ENCODE data around the gene TMEM179B.

TMEM179B gene

DNA sequence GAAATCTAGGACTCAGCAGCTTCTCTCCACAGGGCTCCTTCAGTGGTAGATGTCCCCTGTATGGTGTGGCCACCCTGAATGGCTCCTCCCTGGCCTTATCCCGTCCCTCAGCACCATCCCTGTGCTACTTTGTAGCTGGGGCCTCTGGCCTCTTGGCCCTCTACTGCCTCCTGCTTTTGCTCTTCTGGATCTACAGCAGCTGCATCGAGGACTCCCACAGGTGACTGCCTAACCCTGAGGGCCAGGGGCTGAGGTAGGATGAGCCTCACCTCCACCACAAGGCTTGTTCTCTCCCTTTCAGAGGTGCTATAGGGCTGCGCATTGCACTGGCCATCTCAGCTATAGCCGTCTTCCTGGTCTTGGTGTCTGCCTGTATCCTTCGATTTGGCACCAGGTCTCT is 1.8 kb downstream of the TMEM179B start:
- no peak for DNase-seq (ENCODE audit: low spot score)
- TF ChIP-seq, protein P1, sequence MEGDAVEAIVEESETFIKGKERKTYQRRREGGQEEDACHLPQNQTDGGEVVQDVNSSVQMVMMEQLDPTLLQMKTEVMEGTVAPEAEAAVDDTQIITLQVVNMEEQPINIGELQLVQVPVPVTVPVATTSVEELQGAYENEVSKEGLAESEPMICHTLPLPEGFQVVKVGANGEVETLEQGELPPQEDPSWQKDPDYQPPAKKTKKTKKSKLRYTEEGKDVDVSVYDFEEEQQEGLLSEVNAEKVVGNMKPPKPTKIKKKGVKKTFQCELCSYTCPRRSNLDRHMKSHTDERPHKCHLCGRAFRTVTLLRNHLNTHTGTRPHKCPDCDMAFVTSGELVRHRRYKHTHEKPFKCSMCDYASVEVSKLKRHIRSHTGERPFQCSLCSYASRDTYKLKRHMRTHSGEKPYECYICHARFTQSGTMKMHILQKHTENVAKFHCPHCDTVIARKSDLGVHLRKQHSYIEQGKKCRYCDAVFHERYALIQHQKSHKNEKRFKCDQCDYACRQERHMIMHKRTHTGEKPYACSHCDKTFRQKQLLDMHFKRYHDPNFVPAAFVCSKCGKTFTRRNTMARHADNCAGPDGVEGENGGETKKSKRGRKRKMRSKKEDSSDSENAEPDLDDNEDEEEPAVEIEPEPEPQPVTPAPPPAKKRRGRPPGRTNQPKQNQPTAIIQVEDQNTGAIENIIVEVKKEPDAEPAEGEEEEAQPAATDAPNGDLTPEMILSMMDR (conservative IDR thresholded peaks at IDR 0.05; ENCODE audit: low read depth) = no peak
- POLR2A ChIA-PET (ENCODE audit: low non-redundant PET) = no interaction called here
- CTCF ChIA-PET = interaction anchor here (0.5 kb wide), 1 partner anchor 16 kb away, joined by 3 read pairs; no protein-coding TSS in a partner anchor
- peak overlapping the region; percentile 99 for H3K27ac ChIP-seq

DNA sequence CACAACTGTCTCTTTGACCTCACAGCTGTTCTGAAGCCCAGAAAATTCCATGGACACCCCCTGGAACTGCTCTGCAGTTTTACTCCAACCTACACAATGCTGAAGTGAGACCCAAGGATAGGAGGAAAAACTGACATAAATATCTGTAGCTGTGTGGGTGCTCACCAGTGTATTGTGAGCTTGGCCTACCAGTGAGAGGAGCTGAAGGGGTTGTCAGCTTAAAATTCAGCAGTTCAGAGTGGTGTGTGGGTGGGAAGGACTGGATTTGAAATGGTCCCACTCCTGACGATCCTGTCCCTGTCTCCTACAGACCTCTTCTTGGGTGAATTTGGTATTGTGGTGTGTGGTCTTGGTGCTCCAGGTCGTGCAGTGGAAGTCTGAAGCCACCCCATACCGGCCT is 2.4 kb downstream of the TMEM179B start:
- no peak for DNase-seq (ENCODE audit: low spot score)
- POLR2A ChIA-PET (ENCODE audit: low non-redundant PET) = no interaction called here
- TF ChIP-seq, protein P1 (conservative IDR thresholded peaks at IDR 0.05; ENCODE audit: low read depth) = no peak
- CTCF ChIA-PET = no interaction called here
- peak overlapping the region; percentile 99 for H3K27ac ChIP-seq

DNA sequence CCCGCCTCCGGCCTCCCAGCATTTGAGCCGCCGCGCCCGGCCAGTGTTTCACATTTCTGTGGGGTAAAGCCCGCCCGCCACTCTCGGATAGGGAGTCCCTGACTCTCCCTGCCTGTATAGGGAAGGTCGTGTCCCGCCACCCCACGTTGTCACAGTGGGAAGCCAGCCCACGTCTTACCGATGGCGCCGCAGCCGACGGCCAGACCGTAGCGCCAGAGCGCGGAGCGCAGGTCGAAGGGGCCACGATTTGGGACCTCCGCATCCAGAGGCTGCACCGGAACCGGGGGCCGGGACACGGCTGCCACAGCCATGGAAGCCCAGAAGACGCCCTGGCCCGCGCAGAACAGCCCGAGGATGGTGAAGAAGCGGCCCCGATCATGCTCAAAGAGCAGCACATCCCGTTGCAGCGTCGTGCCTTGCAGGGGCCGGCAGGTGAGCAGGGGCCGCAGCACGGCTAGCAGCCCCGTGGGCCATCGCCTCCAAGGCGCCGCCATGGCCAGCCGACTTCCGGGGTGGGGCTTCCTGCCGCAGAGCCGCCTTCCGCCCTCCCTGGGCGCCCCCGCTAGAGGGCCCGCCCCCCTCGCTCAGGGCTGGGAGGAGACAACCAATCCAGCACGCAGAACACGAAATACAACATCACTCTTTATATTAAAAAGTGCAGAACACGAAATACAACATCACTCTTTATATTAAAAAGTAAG is 4.4 kb downstream of the TMEM179B start, which contains the start of gene TMEM223:
TSS of gene TMEM223 (minus strand) at position 506 of the 701 bp plus-strand sequence. CDS start at position 494, 12 bp downstream.
- CTCF ChIA-PET = interaction anchor here (0.6 to 0.7 kb wide), 2 partner anchors 74 to 75 kb away, joined by 3 to 4 read pairs; no protein-coding TSS in a partner anchor
- peak; percentile 82 for DNase-seq (ENCODE audit: low spot score)
- TF ChIP-seq, protein P1 (conservative IDR thresholded peaks at IDR 0.05; ENCODE audit: low read depth) = no peak
- POLR2A ChIA-PET (ENCODE audit: low non-redundant PET) = no interaction called here
- H3K27ac ChIP-seq = peak within 1 kb of the TSS; percentile 99

DNA sequence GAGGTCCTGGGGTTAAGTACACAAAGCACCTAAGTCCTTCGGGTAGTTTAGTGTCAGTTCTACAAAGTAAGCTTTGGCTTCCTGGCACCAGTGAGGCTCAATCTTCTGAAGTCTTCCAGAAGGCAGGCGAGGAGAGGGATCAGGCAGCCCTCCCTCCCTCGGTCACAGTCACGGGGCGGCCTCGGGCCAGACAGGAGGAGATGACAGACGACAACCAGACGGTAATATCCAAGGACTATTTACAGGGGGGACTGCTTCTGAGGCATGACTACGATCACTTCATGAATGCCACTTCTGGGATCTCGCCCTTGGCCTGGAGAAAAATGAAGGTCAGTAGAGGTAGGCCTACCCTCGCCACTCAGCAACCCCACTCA is 5.0 kb downstream of the TMEM179B start:
- TF ChIP-seq, protein P1 (conservative IDR thresholded peaks at IDR 0.05; ENCODE audit: low read depth) = no peak
- ChIA-PET POLR2A (ENCODE audit: low non-redundant PET) (no interaction called here), CTCF (interaction anchor here (0.7 kb wide), 1 partner anchor 75 kb away, joined by 4 read pairs; no protein-coding TSS in a partner anchor)
- no peak for DNase-seq (ENCODE audit: low spot score)
- peak overlapping the region; percentile 99 for H3K27ac ChIP-seq

DNA sequence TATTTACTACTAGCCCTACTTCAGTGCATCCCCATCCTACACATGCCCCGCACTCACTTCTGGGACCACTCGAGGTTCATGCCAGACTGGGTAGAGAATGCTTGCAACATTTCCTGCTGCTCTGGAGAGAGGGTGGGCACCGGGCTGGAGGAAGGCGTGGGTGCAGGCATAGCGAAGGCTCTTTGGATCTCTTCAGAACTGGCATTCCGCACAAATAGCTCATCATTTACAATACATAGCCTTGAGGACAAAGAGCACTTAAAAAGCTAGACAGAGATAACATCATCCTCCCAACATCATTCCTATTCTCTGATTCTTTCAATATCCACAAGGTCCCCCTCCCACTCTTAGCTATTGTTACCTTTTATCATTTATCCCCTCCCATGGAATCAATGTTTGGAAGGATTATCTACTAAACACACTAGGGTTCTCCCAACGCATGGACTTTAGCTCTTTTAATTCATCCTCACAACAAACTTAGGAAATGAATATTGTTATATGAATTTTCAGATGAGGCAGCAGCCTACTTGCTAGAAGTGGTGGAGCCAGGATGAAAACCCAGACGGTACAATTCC is 7.1 kb downstream of the TMEM179B start:
- H3K27ac ChIP-seq = peak overlapping the region; percentile 28; the same call in 1 of the 2 replicates
- no peak for DNase-seq (ENCODE audit: low spot score)
- TF ChIP-seq, protein P1 (conservative IDR thresholded peaks at IDR 0.05; ENCODE audit: low read depth) = no peak
- POLR2A ChIA-PET (ENCODE audit: low non-redundant PET) = no interaction called here
- CTCF ChIA-PET = interaction anchor here (1.5 kb wide), 1 partner anchor 8 kb away, joined by 5 read pairs; no protein-coding TSS in a partner anchor

DNA sequence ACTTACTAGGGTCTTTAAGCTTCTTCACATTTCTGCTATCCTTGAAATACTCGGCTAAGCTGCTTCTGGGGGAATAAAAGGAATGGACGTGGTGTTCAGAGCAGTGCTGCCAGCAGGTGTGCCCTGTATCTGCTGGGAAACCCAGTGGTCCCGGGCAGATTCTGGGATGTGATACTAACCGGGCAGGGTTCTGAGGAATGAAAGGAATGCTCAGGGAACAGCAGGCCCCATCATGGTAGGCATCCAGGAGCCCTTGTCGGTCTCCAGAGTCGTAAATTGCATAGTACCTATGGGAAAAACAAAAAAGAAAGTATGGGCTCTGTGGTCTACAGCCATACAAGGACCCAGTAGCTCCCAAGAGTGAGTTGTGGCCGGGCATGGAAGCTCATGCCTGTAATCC is 9.1 kb downstream of the TMEM179B start:
- no peak for DNase-seq (ENCODE audit: low spot score)
- ChIA-PET CTCF (no interaction called here), POLR2A (ENCODE audit: low non-redundant PET) (no interaction called here)
- H3K27ac ChIP-seq = peak overlapping the region; percentile 18
- TF ChIP-seq, protein P1 (conservative IDR thresholded peaks at IDR 0.05; ENCODE audit: low read depth) = no peak
